ENCODE results near the gene AGAP1.

Gene AGAP1

GRCh38 chr2:235723371-235723770 is 229.5 kb downstream of the AGAP1 start:
- no peak for DNase-seq

GRCh38 chr2:235723811-235724465 is 230.1 kb downstream of the AGAP1 start:
- DNase-seq, result no peak

GRCh38 chr2:235725016-235725489 is 231.2 kb downstream of the AGAP1 start:
- no peak for DNase-seq

- DNase-seq, result no peak
Measured at GRCh38 chr2:235725841-235726240, 232.0 kb downstream of the AGAP1 start.

- DNase-seq, result no peak
Measured at GRCh38 chr2:235726554-235726953, 232.7 kb downstream of the AGAP1 start.

- DNase-seq, result no peak
Measured at GRCh38 chr2:235727174-235727573, 233.3 kb downstream of the AGAP1 start.

- DNase-seq, result no peak
Measured at GRCh38 chr2:235727891-235728799, 234.3 kb downstream of the AGAP1 start.

GRCh38 chr2:235728800-235729556 is 235.1 kb downstream of the AGAP1 start:
- no peak for DNase-seq

GRCh38 chr2:235729557-235729947 is 235.7 kb downstream of the AGAP1 start:
- no peak for DNase-seq

- no peak for DNase-seq
Measured at GRCh38 chr2:235730115-235730514, 236.3 kb downstream of the AGAP1 start.

GRCh38 chr2:235733761-235734160 is 239.9 kb downstream of the AGAP1 start:
- no peak for DNase-seq

GRCh38 chr2:235734168-235734567 is 240.3 kb downstream of the AGAP1 start:
- DNase-seq, result no peak

GRCh38 chr2:235734688-235735231 is 240.9 kb downstream of the AGAP1 start:
- DNase-seq, result no peak

- DNase-seq, result no peak
Measured at GRCh38 chr2:235737396-235737795, 243.6 kb downstream of the AGAP1 start.

GRCh38 chr2:235737840-235738239 is 244.0 kb downstream of the AGAP1 start:
- DNase-seq, result no peak

- no peak for DNase-seq
Measured at GRCh38 chr2:235739704-235740415, 246.0 kb downstream of the AGAP1 start.

- no peak for DNase-seq
Measured at GRCh38 chr2:235740821-235741220, 247.0 kb downstream of the AGAP1 start.

- no peak for DNase-seq
Measured at GRCh38 chr2:235744161-235744560, 250.3 kb downstream of the AGAP1 start.

GRCh38 chr2:235745597-235745996 is 251.8 kb downstream of the AGAP1 start:
- DNase-seq, result no peak

- peak; percentile 31 for DNase-seq
Measured at GRCh38 chr2:235746257-235746934, 252.6 kb downstream of the AGAP1 start.

GRCh38 chr2:235747001-235747785 is 253.3 kb downstream of the AGAP1 start:
- DNase-seq, result no peak

Data from central memory CD4-positive, alpha-beta T cell (primary cell).